HepG2 (cell line): ENCODE data around the gene PLXNA4. TPM values are rescaled to one million over a fixed set of nuclear protein-coding genes. Genes with fewer than 3 reads are reported as not detected.

ENCODE experiments used
- ATAC-seq: fragments of 200-7000 bp; cut with Tn5 transposase; 3 replicates; pipeline ENCODE4 v1.9.1; 2020; ENCODE audit warnings: mild to moderate bottlenecking, moderate library complexity
- BruUV-seq: library from RNA; stranded (reverse); fragments of 400-500 nt; replicated peaks from 2 replicates; lab custom pipeline; 2021; lab: Mats Ljungman, UMichigan
- CTCF ChIA-PET: fragments of 300-600 bp; formaldehyde crosslinking; extraction: SDS; loops from one replicate; lab custom pipeline; 2021; ENCODE audit warnings: low total read pairs, inconsistent platforms, low intra/inter-chr PET ratio; lab: Yijun Ruan, JAX
- POLR2A ChIA-PET: fragments of 350-600 bp; sonication (Branson Sonifier 250); formaldehyde crosslinking; loops from one replicate; lab custom pipeline; 2020; ENCODE audit warnings: antibody characterized with exemption, inconsistent platforms; lab: Yijun Ruan, JAX
- DNase-seq: peaks from one replicate; pipeline ENCODE4 v3.0.0-alpha.2; 2015; ENCODE audit warnings: low spot score
- FAIRE-seq: peaks from 3 replicates; lab custom pipeline; 2011; peaks lifted over from hg19 to GRCh38; lab: Jason Lieb, UNC
- H2AFZ ChIP-seq: one replicate; pipeline ENCODE4 v1.6.1; 2011; ENCODE audit warnings: low read length, inconsistent platforms
- H3K27ac ChIP-seq: fragments of 300-600 bp; 3 replicates; pipeline ENCODE4 v1.8.0; 2011; ENCODE audit warnings: mixed run types, mild to moderate bottlenecking, mixed read lengths, low read length, inconsistent platforms; ENCODE audit not compliant: insufficient read depth; ENCODE audit errors: extremely low read length
- H3K27me3 ChIP-seq, 2 experiments: fragments of 200-600 bp in 1 of 2; 2 replicates in 1 of 2; 3 replicates in 1 of 2; pipeline versions ENCODE4 v1.6.0 to v1.8.0; 2011; ENCODE audit warnings: low read length in 2 of 2, mild to moderate bottlenecking in 2 of 2, moderate library complexity in 2 of 2, inconsistent platforms in 1 of 2; ENCODE audit not compliant: insufficient read depth in 2 of 2, control insufficient read depth in 1 of 2
- H3K36me3 ChIP-seq, 2 experiments: fragments of 200-600 bp in 1 of 2; replicated peaks in 1 of 2; 2 replicates in 1 of 2; 3 replicates in 1 of 2; pipeline versions ENCODE4 v1.5.1 to v1.8.0; 2011; ENCODE audit warnings: low read length in 2 of 2, inconsistent platforms in 1 of 2; ENCODE audit not compliant: insufficient read depth in 2 of 2, control insufficient read depth in 1 of 2
- H3K4me1 ChIP-seq: 2 replicates; pipeline ENCODE4 v1.5.1; 2012; ENCODE audit warnings: low read length, inconsistent platforms; ENCODE audit not compliant: insufficient read depth
- H3K4me2 ChIP-seq: 2 replicates; pipeline ENCODE4 v1.6.0; 2011; ENCODE audit warnings: low read depth, low read length, inconsistent platforms
- H3K4me3 ChIP-seq, 3 experiments: fragments of 200-600 bp in 1 of 3; sonication (generic), shearing (Covaris generic) in 1 of 3; replicated peaks in 1 of 3; 2 replicates each; pipeline ENCODE4 v1.5.1; 2011 to 2016; ENCODE audit warnings: low read length in 3 of 3, inconsistent platforms in 2 of 3, low read depth in 2 of 3, mild to moderate bottlenecking in 2 of 3, control low read depth in 1 of 3, mixed read lengths in 1 of 3; ENCODE audit not compliant: insufficient read depth in 1 of 3
- H3K79me2 ChIP-seq: one replicate; pipeline ENCODE4 v1.6.1; 2011; ENCODE audit warnings: low read length, inconsistent platforms; ENCODE audit not compliant: insufficient read depth
- H3K9ac ChIP-seq: 2 replicates; pipeline ENCODE4 v1.6.0; 2011; ENCODE audit warnings: mild to moderate bottlenecking, low read depth, low read length, inconsistent platforms; ENCODE audit not compliant: insufficient read depth
- H3K9me3 ChIP-seq: 2 replicates; pipeline ENCODE4 v1.5.1; 2012; ENCODE audit warnings: mild to moderate bottlenecking, low read length
- H4K20me1 ChIP-seq: 2 replicates; pipeline ENCODE4 v1.6.0; 2011; ENCODE audit warnings: inconsistent platforms, mild to moderate bottlenecking, low read length, moderate library complexity; ENCODE audit not compliant: insufficient read depth
- PCBP2 ChIP-seq: fragments of 200-400 bp; formaldehyde crosslinking; optimal IDR thresholded peaks from 2 replicates; pipeline ENCODE3; 2018; ENCODE audit warnings: low read length, low read depth; ENCODE audit not compliant: poor library complexity, severe bottlenecking
- SMAD3 ChIP-seq: sonication (generic); formaldehyde crosslinking; IDR thresholded peaks from 2 replicates; pipeline ENCODE4 v1.4.0; 2020; ENCODE audit warnings: missing genetic modification reagents
- ZNF772 ChIP-seq: sonication (generic); formaldehyde crosslinking; IDR thresholded peaks from 2 replicates; pipeline ENCODE4 v1.5.0; 2020; ENCODE audit warnings: mild to moderate bottlenecking, missing genetic modification reagents
- WGBS: methylation state at CpG from one replicate; pipeline ENCODE4 v1.1.6; 2017; ENCODE audit warnings: low lambda C conversion rate; 5-methylcytosine and 5-hydroxymethylcytosine counted together
- in situ Hi-C: cut with HindIII; loops from 2 replicates; pipeline ENCODE4 v1.10.0; 2017; ENCODE audit warnings: low pct_unique_long_range_greater_than_20kb; ENCODE audit not compliant: extremely low pct_ligation_motif_present
- intact Hi-C: fragments of 100-400 bp; cut with micrococcal nuclease; formaldehyde crosslinking; loops from one replicate; pipeline ENCODE4 v1.10.0; 2022; ENCODE audit not compliant: unreplicated experiment
- polyA plus RNA-seq, 8 experiments: library from polyadenylated mRNA; depleted of rRNA in 3 of 8; stranded (reverse) in 7 of 8; unstranded in 1 of 8; fragments of >200 nt; fragmentation: Illumina TruSeq in 4 of 8; extraction: Trizol in 4 of 8; gene quantifications; 2 replicates each; pipeline versions ENCODE4 v1.2.1 to v1.2.3, GENCODE V29; 2011 to 2016; ENCODE audit warnings: low read depth in 4 of 8, missing spikeins in 1 of 8, mixed read lengths in 1 of 8; ENCODE audit not compliant: insufficient read depth in 1 of 8
- total RNA-seq, 5 experiments: library from RNA; depleted of rRNA; stranded (reverse); fragments of >200 nt; fragmentation: Illumina TruSeq; extraction: Trizol; gene quantifications; 2 replicates each; pipeline ENCODE4 v1.2.3, GENCODE V29; 2016; ENCODE audit warnings: low read depth in 1 of 5

PLXNA4 gene
- total and polyA plus RNA-seq, 2 of the 13 experiments (the other 11 are each of a cell fraction or from before 2014, with no cell fraction given) = 0.01 to 0.04 TPM

- in situ Hi-C loops (no loop called here), intact Hi-C loops (no loop called here)
- H3K36me3 ChIP-seq = no peaks in the 10 kb centered on the region
- H3K79me2 ChIP-seq = no peaks in the 10 kb centered on the region
- no peak overlapping the region for H2AFZ ChIP-seq
- H3K4me2 ChIP-seq = no peak overlapping the region
- 2% methylated on average over 3 of the region's 3 CpGs for WGBS
- FAIRE-seq = no peak
- no peaks in the 10 kb centered on the region for H3K9me3 ChIP-seq
- H3K4me3 ChIP-seq = no peak overlapping the region
- H3K27ac ChIP-seq = no peak overlapping the region
- BruUV-seq = no TSS peak
- DNase-seq = no peak
- peaks cover 0 to 7% of the 10 kb centered on the region in 2 experiments; a peak in 2 of 5 replicates for H3K27me3 ChIP-seq
- no peak for ATAC-seq
- CTCF ChIA-PET = no interaction called here
- no peaks in the 10 kb centered on the region for H4K20me1 ChIP-seq
- no peak for TF ChIP-seq PCBP2
- POLR2A ChIA-PET = no interaction called here
- no peaks in the 10 kb centered on the region for H3K4me1 ChIP-seq
- no peak overlapping the region for H3K9ac ChIP-seq
Observed at GRCh38 chr7:132116369-132116768, 459.9 kb downstream of the PLXNA4 start.

- Histone ChIP-seq H3K36me3 (no peaks in the 10 kb centered on the region), H3K4me3 (no peak overlapping the region), H3K27me3 (peaks cover 0 to 7% of the 10 kb centered on the region in 2 experiments; a peak in 2 of 5 replicates), H2AFZ (no peak overlapping the region), H3K9me3 (no peaks in the 10 kb centered on the region), H3K4me1 (no peaks in the 10 kb centered on the region), H3K9ac (no peak overlapping the region), H3K4me2 (no peak overlapping the region), H4K20me1 (no peaks in the 10 kb centered on the region), H3K27ac (no peak overlapping the region), H3K79me2 (no peaks in the 10 kb centered on the region)
- in situ Hi-C loops (no loop called here), intact Hi-C loops (no loop called here)
- CTCF ChIA-PET = no interaction called here
- no peak for TF ChIP-seq SMAD3 (CRISPR knock-in tag)
- TF ChIP-seq ZNF772 (CRISPR knock-in tag) = no peak
- 28% methylated on average over 2 of the region's 2 CpGs for WGBS
- ATAC-seq (no peak), FAIRE-seq (no peak), DNase-seq (no peak)
- BruUV-seq = no TSS peak
- POLR2A ChIA-PET = no interaction called here
Observed at GRCh38 chr7:132115758-132116157, 460.5 kb downstream of the PLXNA4 start.
